Heart left ventricle (tissue), 16 donors: ENCODE measurements around the gene UBTD1. TPM values are rescaled to one million over a fixed set of nuclear protein-coding genes. Genes with fewer than 3 reads are reported as not detected.

Source experiments
- ATAC-seq, 4 donors: fragments of 200-7000 bp; cut with Tn5 transposase; one replicate each; pipeline ENCODE4 v1.9.1; 2020 to 2022; ENCODE audit warnings: moderate library complexity in 4 of 4, mild to moderate bottlenecking in 3 of 4, moderate number of reproducible peaks in 1 of 4
- DNase-seq, 5 donors: peaks; one replicate each; pipeline ENCODE4 v3.0.0-alpha.2; 2020
- H3K27ac ChIP-seq, 12 donors: fragments of 200-600 bp; sonication (generic) in 4 of 12; one replicate each; pipeline versions ENCODE4 v1.5.0 to v1.8.0; 2016 to 2022; ENCODE audit warnings: mild to moderate bottlenecking in 2 of 12
- H3K27me3 ChIP-seq, 9 donors: fragments of 200-600 bp; sonication (generic) in 2 of 9; one replicate each; pipeline versions ENCODE4 v1.5.1 to v1.8.0; 2016 to 2022; ENCODE audit warnings: mild to moderate bottlenecking in 3 of 9
- H3K36me3 ChIP-seq, 9 donors: fragments of 200-600 bp; sonication (generic) in 2 of 9; one replicate each; pipeline versions ENCODE4 v1.5.0 to v1.8.0; 2018 to 2022; ENCODE audit warnings: mild to moderate bottlenecking in 2 of 9
- H3K4me1 ChIP-seq, 12 donors: fragments of 200-600 bp; sonication (generic) in 4 of 12; one replicate each; pipeline versions ENCODE4 v1.5.0 to v1.8.0; 2016 to 2022; ENCODE audit warnings: mild to moderate bottlenecking in 3 of 12
- H3K4me3 ChIP-seq, 12 donors: fragments of 200-600 bp; sonication (generic) in 4 of 12; one replicate each; pipeline versions ENCODE4 v1.5.0 to v1.8.0; 2017 to 2022; ENCODE audit warnings: mild to moderate bottlenecking in 9 of 12, moderate library complexity in 4 of 12
- H3K9me3 ChIP-seq, 12 donors: fragments of 200-600 bp; sonication (generic) in 4 of 12; one replicate each; pipeline versions ENCODE4 v1.5.0 to v1.8.0; 2016 to 2022; ENCODE audit warnings: mild to moderate bottlenecking in 1 of 12
- POLR2A ChIP-seq, 2 donors: fragments of 450-650 bp; IDR thresholded peaks; one replicate each; pipeline ENCODE4 v1.6.1; 2017; ENCODE audit warnings: antibody characterized with exemption in 2 of 2, mild to moderate bottlenecking in 2 of 2, moderate library complexity in 2 of 2
- WGBS, 4 donors: extraction: QIAGEN DNeasy Blood & Tissue Kit in 2 of 4; methylation state at CpG; one replicate each; pipeline versions ENCODE4 v1.1.5 to v1.1.7; 2013 to 2018; 5-methylcytosine and 5-hydroxymethylcytosine counted together
- intact Hi-C, 10 donors: fragments of 100-400 bp; cut with DNase I; formaldehyde crosslinking; loops; one replicate each; pipeline versions ENCODE4 v1.11.1 to v1.14.2; 2022
- polyA plus RNA-seq, 2 donors: library from polyadenylated mRNA; stranded (reverse); fragments of 200-250 nt; gene quantifications; one replicate each; pipeline ENCODE4 v1.2.3, GENCODE V29; 2013
- total RNA-seq, 9 donors: library from RNA; depleted of rRNA in 2 of 9; stranded (reverse); fragments of >200 nt in 2 of 9; fragmentation: NEBNext Ultra II Directional in 3 of 9; extraction: Animal tissue kit (Norgen Biotek cat#: 25700) in 3 of 9; gene quantifications; one replicate each; pipeline versions ENCODE4 v1.1.0 to v1.2.4, GENCODE V29; 2016 to 2023
- TF ChIP-seq, protein P1 (sequence below), 12 donors: fragments of 200-600 bp; sonication (generic) in 4 of 12; IDR thresholded peaks; one replicate each; pipeline versions ENCODE4 v1.5.0 to v1.8.0; 2018 to 2022; ENCODE audit warnings: antibody characterized with exemption in 12 of 12, mild to moderate bottlenecking in 5 of 12
- donor health status: ischemic (EF 13 %, LVEDD 7.1; RV severe dilation, severe dysfunction).
- donor health status: healthy with polysubstance abuse.
- donor health status: DM: no; HTN: yes; CAD: no.
- donor health status: DM: no; HTN: no; CAD: no.
- donor health status: ischemic (EF 25% LVEDD 6.9; RV normal size, moderate dysfunction).
- donor health status: ischemic (EF 25% LVEDD 5.7; RV mildly dilated, moderate dysfunction).
- donor health status: healthy.
- donor health status: DM: yes; HTN: yes; CAD: no.
- donor health status: ischemic (EF 35%, LVEDD 5.7; RV mildly dilated, moderate dysfunction).
- donor health status: nonischemic (EF 11% LVEDD 7.7; RV severe dilation, severe dysfunction).
- donor health status: DM: yes; HTN: yes; CAD: no.
- donor health status: PGD.
- donor health status: ischemic (EF 29% LVEDD 5.4; RV normal size, mild dysfunction).
- donor health status: nonischemic (EF 23%, LVEDD 6.1; RV moderate dilation, normal function).

UBTD1 gene
- total and polyA plus RNA-seq, 11 donors = 18.2 to 49.7 (median 28.2) TPM

DNA sequence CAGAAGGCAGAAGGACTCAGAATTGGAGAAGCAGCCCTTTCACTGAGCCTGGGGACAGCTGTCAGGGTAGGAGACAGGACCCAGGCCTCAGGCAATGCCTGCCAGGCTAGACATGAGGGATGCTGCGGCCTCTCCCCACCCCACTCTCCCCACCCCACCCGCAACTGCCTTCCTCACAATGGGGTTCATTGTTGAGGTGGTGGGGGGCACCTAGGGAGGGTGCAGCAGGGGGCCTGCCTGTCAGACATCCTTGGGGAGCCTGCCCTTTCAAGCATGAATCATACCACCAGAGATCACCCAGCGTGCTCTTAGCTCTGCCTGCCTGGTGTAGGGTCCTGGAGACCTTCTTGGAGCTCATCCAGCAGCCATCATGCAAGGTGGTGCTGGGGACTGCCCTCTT is 90.8 kb downstream of the UBTD1 start, which contains the start of gene C10orf62:
C10orf62 (plus strand) TSS at position 243 of the 400 bp plus-strand sequence. CDS start 177 bp downstream, outside the sequence.
- peak within 1 kb of the TSS in 2 of 12 donors; percentile 2 to 43 for H3K27ac ChIP-seq
- H3K36me3 ChIP-seq = no peaks in the 10 kb centered on the region
- no peak for TF ChIP-seq POLR2A (IDR thresholded peaks at IDR 0.05)
- TF ChIP-seq, protein P1, sequence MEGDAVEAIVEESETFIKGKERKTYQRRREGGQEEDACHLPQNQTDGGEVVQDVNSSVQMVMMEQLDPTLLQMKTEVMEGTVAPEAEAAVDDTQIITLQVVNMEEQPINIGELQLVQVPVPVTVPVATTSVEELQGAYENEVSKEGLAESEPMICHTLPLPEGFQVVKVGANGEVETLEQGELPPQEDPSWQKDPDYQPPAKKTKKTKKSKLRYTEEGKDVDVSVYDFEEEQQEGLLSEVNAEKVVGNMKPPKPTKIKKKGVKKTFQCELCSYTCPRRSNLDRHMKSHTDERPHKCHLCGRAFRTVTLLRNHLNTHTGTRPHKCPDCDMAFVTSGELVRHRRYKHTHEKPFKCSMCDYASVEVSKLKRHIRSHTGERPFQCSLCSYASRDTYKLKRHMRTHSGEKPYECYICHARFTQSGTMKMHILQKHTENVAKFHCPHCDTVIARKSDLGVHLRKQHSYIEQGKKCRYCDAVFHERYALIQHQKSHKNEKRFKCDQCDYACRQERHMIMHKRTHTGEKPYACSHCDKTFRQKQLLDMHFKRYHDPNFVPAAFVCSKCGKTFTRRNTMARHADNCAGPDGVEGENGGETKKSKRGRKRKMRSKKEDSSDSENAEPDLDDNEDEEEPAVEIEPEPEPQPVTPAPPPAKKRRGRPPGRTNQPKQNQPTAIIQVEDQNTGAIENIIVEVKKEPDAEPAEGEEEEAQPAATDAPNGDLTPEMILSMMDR (IDR thresholded peaks at IDR 0.05) = no peak
- H3K9me3 ChIP-seq = no peaks in the 10 kb centered on the region
- H3K4me3 ChIP-seq = no peak within 1 kb of the TSS
- DNase-seq (peak in 1 of 5 donors; percentile 37), ATAC-seq (no peak)
- WGBS, 4 donors = 55 to 79% (median 68%) methylated on average over 2 to 3 of the region's 3 CpGs
- H3K27me3 ChIP-seq = no peaks in the 10 kb centered on the region
- intact Hi-C loops = no loop called here
- H3K4me1 ChIP-seq = peaks cover 0 to 33% (median 8%) of the 10 kb centered on the region in 12 donors

- H3K27me3 ChIP-seq = no peaks in the 10 kb centered on the region
- H3K4me3 ChIP-seq = no peak overlapping the region
- intact Hi-C loops = no loop called here
- H3K9me3 ChIP-seq = no peaks in the 10 kb centered on the region
- no peak for ATAC-seq
- H3K27ac ChIP-seq = peak overlapping the region in 1 of 12 donors; percentile 23
- no peak for TF ChIP-seq POLR2A (IDR thresholded peaks at IDR 0.05)
- TF ChIP-seq, protein P1 (IDR thresholded peaks at IDR 0.05) = no peak
- H3K36me3 ChIP-seq = no peaks in the 10 kb centered on the region
- H3K4me1 ChIP-seq = peaks cover 0 to 32% (median 5%) of the 10 kb centered on the region in 12 donors
- DNase-seq = peak in 1 of 5 donors; percentile 23
- 90 to 96% (median 92%) methylated on average over 12 to 15 of the region's 15 CpGs for WGBS, 4 donors
Observed at GRCh38 chr10:97590082-97590747, 91.5 kb downstream of the UBTD1 start.

- 67 to 72% (median 70%) methylated on average over 5 of the region's 5 CpGs for WGBS, 4 donors
- intact Hi-C loops = no loop called here
- TF ChIP-seq POLR2A (IDR thresholded peaks at IDR 0.05) = no peak
- TF ChIP-seq, protein P1 (IDR thresholded peaks at IDR 0.05) = no peak
Observed at GRCh38 chr10:97590748-97591495, 92.2 kb downstream of the UBTD1 start.

DNA sequence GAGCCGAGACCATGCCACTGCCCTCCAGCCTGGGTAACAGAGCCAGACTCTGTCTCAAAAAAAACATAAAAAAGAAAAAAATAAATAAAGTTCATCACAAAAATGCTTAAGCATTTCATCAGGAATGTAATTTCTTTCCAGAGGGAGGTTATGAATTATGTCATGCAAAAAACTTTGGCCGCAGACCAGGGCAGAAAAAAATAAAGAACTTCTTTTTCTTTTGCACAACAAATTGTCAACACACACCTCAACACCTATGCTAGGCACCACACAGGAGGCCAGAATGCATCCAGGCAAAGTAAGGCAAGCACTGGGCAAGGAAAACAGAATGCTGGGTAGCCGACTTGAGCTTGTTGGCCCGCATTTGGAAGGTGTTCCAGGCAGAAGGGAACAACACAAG is 94.7 kb downstream of the UBTD1 start:
- peak overlapping the region in 8 of 12 donors; percentile 14 to 99 (median 76) for H3K27ac ChIP-seq
- WGBS, 4 donors = 64 to 84% (median 76%) methylated on average over 4 of the region's 4 CpGs

More at GRCh38 chr10:97590748-97591495, 92.2 kb downstream of the UBTD1 start:
- DNase-seq (peak in 1 of 5 donors; percentile 7), ATAC-seq (no peak)
- no peaks in the 10 kb centered on the region for H3K9me3 ChIP-seq
- no peak overlapping the region for H3K27ac ChIP-seq
- H3K4me3 ChIP-seq = no peak overlapping the region
- no peaks in the 10 kb centered on the region for H3K27me3 ChIP-seq
- peaks cover 0 to 32% (median 10%) of the 10 kb centered on the region in 12 donors for H3K4me1 ChIP-seq
- H3K36me3 ChIP-seq = no peaks in the 10 kb centered on the region

More for the DNA sequence above, 94.7 kb downstream of the UBTD1 start:
- Histone ChIP-seq H3K4me3 (no peak overlapping the region), H3K9me3 (no peaks in the 10 kb centered on the region), H3K36me3 (no peaks in the 10 kb centered on the region), H3K27me3 (no peaks in the 10 kb centered on the region), H3K4me1 (peaks cover 0 to 43% (median 23%) of the 10 kb centered on the region in 12 donors)
- ATAC-seq (no peak), DNase-seq (no peak)
- intact Hi-C loops = no loop called here
- TF ChIP-seq POLR2A (IDR thresholded peaks at IDR 0.05) = no peak
- TF ChIP-seq, protein P1 (IDR thresholded peaks at IDR 0.05) = no peak
